GM12875 (cell line): Measurements from ENCODE around the gene TRMT1.
A peak's percentile ranks its signal among the peaks of the same experiment; 100 is the strongest.

Experiments
- H3K4me3 ChIP-seq: one replicate; pipeline ENCODE4 v1.5.1; 2011; ENCODE audit warnings: low read depth, low read length, control low read depth
- TF ChIP-seq, protein P1 (sequence below): IDR thresholded peaks from 2 replicates; pipeline ENCODE4 v1.5.1; 2011; ENCODE audit warnings: low read depth, mild to moderate bottlenecking, control low read depth, inconsistent platforms, low read length, moderate library complexity, borderline replicate concordance; ENCODE audit not compliant: insufficient read depth

TRMT1 gene

DNA sequence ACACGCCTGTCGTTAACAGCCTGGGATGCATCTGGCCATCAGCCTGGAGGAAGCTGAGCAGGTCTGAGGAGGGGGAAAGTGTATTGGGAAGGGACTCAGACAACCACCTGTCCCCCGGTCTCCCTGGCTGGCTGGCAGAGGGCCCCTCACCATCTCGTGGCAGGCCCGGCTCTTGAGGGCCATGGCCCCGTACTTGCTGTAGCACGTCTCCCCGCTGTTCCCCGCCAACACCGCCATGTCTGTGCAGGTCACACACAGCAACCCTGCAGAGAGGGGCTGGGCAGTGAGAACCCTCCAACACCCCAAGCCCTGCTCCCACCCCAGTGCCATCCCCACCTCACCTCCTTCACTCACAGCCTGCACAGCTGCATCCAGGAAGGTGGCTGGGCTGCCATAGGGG is 4.0 kb downstream of the TRMT1 start:
- TF ChIP-seq, protein P1, sequence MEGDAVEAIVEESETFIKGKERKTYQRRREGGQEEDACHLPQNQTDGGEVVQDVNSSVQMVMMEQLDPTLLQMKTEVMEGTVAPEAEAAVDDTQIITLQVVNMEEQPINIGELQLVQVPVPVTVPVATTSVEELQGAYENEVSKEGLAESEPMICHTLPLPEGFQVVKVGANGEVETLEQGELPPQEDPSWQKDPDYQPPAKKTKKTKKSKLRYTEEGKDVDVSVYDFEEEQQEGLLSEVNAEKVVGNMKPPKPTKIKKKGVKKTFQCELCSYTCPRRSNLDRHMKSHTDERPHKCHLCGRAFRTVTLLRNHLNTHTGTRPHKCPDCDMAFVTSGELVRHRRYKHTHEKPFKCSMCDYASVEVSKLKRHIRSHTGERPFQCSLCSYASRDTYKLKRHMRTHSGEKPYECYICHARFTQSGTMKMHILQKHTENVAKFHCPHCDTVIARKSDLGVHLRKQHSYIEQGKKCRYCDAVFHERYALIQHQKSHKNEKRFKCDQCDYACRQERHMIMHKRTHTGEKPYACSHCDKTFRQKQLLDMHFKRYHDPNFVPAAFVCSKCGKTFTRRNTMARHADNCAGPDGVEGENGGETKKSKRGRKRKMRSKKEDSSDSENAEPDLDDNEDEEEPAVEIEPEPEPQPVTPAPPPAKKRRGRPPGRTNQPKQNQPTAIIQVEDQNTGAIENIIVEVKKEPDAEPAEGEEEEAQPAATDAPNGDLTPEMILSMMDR = no peak
- H3K4me3 ChIP-seq = no peak overlapping the region

DNA sequence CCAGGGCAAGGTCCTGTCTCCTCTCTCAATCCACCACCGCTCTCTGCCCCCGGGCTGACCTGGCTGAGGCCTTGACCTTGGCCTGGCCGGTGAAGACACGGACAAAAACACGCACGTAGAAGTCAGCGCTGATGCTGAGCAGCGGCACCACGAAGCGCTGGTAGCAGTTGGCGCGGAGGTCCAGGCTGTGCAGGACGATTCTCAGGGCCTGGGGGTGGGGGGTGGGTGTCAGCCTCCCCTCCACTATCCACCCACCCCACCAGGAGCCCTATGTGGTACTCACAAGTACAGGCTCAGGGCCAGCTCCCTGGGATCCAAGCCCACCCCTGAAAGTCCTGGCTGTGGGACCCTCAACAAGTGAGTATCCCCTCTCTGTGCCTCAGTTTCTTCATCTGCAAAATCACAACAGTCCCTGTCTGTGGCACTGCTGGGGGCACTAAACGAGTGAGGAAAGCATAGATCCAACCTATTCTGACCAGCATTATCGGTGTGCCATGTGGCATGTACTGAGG is 6.4 kb downstream of the TRMT1 start:
- H3K4me3 ChIP-seq = no peak overlapping the region
- TF ChIP-seq, protein P1 = no peak

DNA sequence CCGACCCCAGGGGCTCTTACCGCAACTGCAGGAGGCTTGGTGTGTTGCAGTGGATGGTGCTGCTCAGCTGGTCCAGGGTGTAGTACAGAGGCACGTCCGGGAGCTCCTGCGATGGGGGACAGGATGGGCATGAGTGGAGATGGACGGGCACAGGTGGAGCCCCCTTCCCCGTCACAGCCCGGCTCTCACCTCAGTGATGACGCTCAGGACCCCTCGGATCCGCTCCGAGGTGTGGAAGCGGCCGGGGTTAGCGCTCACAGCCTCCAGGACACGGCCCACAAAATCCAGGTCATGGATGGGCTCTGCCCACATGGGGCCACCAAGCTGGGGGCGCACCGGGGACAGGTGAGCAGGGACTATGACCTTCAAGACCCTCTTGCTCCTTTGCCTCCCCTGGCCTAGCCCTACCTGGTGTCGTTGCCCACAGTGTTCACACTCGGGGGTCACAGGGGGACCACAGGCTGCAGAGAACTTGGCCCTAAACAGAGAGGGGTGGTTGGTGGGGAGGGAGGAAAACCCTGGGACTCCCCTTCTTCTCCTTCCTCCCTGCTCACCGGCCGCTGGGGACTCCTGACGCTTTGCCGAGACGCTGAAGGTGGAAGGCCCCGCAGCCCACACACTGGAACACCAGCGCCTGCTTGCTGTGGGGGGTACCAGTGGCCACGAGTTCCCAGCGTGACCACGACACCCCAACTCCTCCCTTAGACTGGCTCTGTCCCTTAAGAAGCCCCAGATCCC is 7.0 kb downstream of the TRMT1 start:
- no peak overlapping the region for H3K4me3 ChIP-seq
- TF ChIP-seq, protein P1 = no peak

DNA sequence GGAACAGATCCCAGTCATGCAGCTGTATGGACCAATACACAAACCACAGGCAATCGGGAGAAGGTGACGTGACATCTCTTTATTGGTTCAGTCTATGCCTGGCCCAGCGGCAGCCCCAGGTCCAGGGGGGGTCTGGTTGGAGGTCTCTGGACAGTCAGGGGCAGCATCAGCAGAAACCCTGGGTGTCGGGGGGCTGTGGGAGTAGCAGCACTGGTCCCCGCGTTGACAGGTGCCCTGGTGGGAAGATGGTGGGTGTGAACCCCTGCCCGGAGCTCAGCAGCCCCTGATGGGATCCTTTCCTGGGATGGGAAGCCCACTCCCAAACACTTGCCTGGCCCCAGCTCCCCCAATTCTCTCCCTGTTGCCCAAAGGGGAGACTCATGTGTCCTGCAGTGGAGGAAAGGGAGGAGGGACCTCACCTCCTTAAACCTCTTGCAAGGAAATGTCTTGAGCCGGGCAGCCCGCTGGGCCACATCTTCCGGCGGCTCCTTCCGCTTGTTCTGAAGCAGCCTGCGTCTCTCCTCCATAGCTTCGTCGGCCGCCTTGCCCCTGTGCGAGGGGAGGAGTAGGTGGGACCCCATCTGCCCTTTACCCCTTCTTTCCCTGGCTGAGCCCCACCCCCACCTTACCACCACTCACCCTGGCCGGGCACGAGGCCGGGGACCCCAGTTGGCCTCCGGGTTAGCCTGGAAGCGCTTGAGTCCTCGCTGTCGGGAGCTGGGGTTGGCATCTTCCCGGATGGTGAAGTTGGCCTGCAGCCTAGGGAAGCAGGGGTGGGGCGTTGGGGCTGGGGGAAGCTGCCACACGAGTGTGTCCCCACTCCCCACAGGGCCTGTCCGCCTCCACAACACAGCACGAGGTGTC is 11.5 kb downstream of the TRMT1 start:
- H3K4me3 ChIP-seq = peak overlapping the region; percentile 66
- TF ChIP-seq, protein P1 = no peak

DNA sequence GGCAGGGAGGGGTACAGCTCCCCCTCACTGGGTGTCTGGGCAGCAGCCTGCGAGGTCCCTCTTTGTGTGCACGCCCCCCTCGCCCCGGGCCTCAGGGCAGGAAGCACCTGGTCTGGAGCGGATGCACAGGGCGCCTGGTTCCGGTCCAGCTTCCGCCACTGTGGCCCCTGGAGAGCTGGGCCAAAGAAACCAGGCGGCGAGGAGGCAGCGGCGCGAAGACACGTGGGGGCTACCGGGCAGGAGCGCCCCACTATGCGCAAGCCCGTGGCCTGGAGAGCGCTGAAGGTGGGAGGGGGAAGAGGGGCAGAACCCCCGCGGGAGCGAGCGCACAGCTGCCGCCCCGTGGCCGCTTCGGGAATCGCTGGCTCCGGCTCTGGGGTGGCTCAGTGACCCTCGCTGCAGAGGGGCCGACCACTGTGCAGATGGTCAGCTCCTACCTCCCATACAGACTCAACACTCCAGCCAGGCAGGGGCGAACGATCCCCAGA is 12.1 kb downstream of the TRMT1 start:
- H3K4me3 ChIP-seq = peak overlapping the region; percentile 66
- TF ChIP-seq, protein P1 = peak; percentile 99

DNA sequence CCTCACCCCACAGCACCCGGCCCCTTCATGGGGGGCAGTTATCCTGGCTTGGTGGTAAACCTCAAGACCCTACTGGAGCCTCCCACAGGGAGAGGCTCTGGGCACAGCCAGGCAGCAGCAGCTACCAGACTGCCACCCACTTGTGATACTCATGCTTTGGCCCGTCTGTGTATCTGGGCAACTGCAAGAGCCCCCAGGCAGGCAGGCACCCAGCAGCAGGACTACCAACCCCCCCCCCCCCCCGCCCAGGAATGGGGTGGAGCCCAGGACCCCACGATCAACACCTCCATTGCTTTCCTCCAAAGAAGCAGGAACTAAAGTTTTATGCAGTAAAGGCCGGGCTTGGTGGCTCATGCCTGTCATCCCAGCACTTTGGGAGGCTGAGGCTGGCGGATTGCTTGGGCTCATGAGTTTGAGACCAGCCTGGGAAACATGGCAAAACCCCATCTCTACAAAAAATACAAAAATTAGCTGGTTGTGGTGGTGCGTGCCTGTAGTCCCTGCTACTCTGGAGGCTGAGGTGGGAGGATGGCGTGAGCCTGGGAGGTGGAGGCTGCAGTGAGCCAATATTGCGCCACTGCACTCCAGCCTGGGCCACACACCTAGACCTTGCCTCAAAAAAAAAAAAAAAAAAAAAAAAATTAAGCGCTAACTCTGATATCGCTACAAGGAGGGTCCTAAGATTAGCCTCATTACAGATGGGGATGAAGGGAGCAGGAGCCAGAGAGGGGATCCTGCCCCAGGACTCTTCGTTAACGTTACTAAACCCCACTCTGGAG is 12.8 kb downstream of the TRMT1 start:
- peak overlapping the region; percentile 66 for H3K4me3 ChIP-seq
- TF ChIP-seq, protein P1 = no peak
